Measurements from ENCODE around the gene ATRNL1. TPM values are rescaled to one million over a fixed set of nuclear protein-coding genes. Genes with fewer than 3 reads are reported as not detected.

Gene ATRNL1
- total RNA-seq, 2 donors from 2014 or later, result 4.1 to 4.5 TPM

DNA sequence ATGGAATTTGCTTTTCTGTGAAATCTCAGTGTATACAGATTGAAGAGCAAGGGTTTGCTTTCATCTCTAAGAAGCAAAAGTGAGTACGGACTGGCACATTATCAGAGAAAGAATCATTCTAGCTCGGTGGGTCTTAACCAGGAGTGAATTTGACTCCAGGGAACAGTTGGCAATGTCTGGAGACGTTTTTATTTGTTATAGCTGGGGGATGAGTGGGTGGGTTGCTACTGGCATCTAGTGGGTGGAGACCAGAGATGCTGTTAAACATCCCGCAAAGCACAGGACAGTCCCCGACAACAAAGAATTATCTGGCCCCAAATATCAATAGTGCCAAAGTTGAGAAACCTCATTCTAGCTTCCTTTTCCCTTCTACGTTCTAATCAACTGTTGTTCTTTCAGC, 43.8 kb upstream of the ATRNL1 start:
- no peaks in the 10 kb centered on the region for H3K36me3 ChIP-seq

DNA sequence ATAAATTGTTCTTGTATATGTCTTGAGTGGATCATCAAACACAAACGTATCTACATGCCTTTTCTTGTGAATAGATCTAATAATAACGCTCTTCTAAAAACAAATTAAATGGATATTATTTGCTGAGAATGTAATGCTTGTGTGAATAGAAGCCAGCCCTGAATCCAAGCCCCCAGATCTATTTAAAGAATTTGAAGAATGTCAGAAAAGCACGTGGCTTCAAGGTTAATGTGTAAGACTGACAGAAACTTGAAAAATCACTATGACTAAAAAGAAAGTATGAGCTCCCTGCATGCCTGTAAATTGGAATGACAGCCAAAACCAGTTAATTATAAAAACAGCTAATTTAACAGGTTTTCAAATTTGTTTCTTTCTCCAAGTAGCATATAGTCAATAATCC, 43.2 kb upstream of the ATRNL1 start:
- H3K4me1 ChIP-seq, result no peaks in the 10 kb centered on the region
- no peak for DNase-seq (ENCODE audit: low spot score)
- TF ChIP-seq, protein P1, sequence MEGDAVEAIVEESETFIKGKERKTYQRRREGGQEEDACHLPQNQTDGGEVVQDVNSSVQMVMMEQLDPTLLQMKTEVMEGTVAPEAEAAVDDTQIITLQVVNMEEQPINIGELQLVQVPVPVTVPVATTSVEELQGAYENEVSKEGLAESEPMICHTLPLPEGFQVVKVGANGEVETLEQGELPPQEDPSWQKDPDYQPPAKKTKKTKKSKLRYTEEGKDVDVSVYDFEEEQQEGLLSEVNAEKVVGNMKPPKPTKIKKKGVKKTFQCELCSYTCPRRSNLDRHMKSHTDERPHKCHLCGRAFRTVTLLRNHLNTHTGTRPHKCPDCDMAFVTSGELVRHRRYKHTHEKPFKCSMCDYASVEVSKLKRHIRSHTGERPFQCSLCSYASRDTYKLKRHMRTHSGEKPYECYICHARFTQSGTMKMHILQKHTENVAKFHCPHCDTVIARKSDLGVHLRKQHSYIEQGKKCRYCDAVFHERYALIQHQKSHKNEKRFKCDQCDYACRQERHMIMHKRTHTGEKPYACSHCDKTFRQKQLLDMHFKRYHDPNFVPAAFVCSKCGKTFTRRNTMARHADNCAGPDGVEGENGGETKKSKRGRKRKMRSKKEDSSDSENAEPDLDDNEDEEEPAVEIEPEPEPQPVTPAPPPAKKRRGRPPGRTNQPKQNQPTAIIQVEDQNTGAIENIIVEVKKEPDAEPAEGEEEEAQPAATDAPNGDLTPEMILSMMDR (IDR thresholded peaks at IDR 0.05), result no peak
- H3K27me3 ChIP-seq, result no peaks in the 10 kb centered on the region
- H3K9me3 ChIP-seq, result no peaks in the 10 kb centered on the region
- no peaks in the 10 kb centered on the region for H3K36me3 ChIP-seq
- H3K4me3 ChIP-seq, result no peak overlapping the region
- no peak overlapping the region for H3K27ac ChIP-seq

More for the DNA sequence above, 43.8 kb upstream of the ATRNL1 start:
- H3K9me3 ChIP-seq, result no peaks in the 10 kb centered on the region
- TF ChIP-seq, protein P1 (IDR thresholded peaks at IDR 0.05), result no peak
- no peak overlapping the region for H3K27ac ChIP-seq
- no peaks in the 10 kb centered on the region for H3K4me1 ChIP-seq
- no peak overlapping the region for H3K4me3 ChIP-seq
- DNase-seq (ENCODE audit: low spot score), result no peak
- no peaks in the 10 kb centered on the region for H3K27me3 ChIP-seq

DNA sequence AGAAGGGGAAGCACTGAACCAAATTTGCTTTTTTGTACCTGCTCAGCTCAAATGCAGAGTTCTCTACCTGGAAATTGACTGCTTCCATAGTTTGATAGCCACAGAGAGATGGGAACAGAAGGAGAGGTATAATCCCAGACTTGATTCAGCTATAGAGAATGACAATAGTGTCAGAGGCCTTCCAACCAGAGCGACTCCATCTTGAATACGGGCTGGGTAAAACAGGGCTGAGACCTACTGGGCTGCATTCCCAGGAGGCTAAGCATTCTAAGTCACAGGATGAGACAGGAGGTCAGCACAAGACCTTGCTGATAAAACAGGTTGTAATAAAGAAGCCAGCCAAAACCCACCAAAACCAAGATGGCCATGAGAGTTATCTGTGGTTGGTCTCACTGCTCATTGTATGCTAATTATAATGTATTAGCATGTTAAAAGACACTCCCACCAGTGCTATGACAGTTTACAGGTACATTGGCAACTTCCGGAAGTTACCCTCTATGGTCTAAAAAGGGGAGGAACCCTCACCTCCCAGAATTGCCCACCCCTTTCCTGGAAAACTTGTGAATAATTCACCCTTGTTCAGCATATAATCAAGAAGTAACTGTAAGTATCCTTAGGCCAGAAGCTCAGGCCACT, 42.7 kb upstream of the ATRNL1 start:
- no peaks in the 10 kb centered on the region for H3K27me3 ChIP-seq
- no peaks in the 10 kb centered on the region for H3K36me3 ChIP-seq
- H3K9me3 ChIP-seq, result no peaks in the 10 kb centered on the region
- H3K27ac ChIP-seq, result no peak overlapping the region
- TF ChIP-seq, protein P1 (IDR thresholded peaks at IDR 0.05), result no peak
- H3K4me3 ChIP-seq, result no peak overlapping the region
- no peak for DNase-seq (ENCODE audit: low spot score)
- no peaks in the 10 kb centered on the region for H3K4me1 ChIP-seq

DNA sequence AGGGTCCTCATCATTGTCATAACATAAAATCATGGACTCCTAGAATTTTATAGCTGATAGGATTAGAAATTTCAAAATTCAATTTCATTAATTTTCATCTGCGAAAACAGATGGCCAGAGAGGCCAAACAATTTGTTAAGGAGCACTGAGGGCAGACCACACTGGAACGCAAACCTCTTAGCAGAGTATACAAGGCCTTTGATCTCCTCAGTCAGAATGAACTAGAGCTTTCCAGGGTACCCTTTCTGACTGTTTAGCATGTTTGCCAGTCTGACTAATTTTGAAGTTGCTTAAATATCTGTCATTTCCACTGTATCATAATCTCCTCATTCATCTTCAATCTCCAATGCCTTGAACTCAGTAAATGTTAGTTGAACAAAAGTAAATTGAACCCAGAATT, 41.9 kb upstream of the ATRNL1 start:
- Histone ChIP-seq H3K9me3 (no peaks in the 10 kb centered on the region), H3K4me3 (no peak overlapping the region), H3K27me3 (no peaks in the 10 kb centered on the region), H3K36me3 (no peaks in the 10 kb centered on the region), H3K4me1 (no peaks in the 10 kb centered on the region), H3K27ac (no peak overlapping the region)
- no peak for DNase-seq (ENCODE audit: low spot score)
- TF ChIP-seq, protein P1 (IDR thresholded peaks at IDR 0.05), result no peak

DNA sequence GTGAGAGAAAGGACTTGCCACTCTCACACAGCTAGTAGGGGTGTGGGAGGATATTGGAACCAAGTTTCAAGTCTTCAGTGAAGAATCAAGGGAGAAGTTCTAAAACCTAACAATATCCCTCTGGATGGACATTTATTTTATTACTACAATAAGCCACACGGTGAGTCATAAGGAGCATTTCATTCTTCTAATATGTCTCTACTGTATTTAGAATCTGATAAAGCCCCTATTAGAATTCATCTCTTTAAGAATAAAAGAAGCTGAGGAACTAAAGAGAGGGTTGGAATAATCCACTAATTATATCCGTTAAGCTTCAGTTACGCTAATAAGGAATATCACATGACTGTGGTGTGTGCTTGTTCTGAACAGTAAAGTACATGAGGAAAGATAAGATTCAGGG, 40.9 kb upstream of the ATRNL1 start:
- Histone ChIP-seq H3K9me3 (no peaks in the 10 kb centered on the region), H3K4me1 (no peaks in the 10 kb centered on the region), H3K27ac (no peak overlapping the region), H3K36me3 (no peaks in the 10 kb centered on the region), H3K4me3 (no peak overlapping the region), H3K27me3 (no peaks in the 10 kb centered on the region)
- no peak for DNase-seq (ENCODE audit: low spot score)
- TF ChIP-seq, protein P1 (IDR thresholded peaks at IDR 0.05), result no peak

DNA sequence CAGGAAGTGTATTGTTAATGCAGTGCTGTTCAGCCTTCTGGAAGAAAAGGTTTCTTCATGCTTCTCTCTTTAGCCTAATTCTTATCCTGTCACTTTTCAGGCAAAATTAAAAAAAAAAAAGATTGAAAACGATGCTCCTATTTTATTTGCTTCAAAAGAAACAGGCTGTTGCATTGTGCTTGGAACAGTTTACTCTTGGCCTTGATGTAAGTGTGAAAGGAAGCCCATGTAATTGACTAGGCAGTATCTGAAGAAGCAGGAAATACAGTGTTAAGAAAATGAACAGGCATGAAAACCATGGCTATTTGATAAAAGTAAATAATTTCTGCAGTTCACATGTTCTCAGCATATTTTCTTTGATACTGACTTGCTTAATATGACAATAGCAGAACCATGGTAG, 40.4 kb upstream of the ATRNL1 start:
- no peaks in the 10 kb centered on the region for H3K4me1 ChIP-seq
- TF ChIP-seq, protein P1 (IDR thresholded peaks at IDR 0.05), result no peak
- H3K36me3 ChIP-seq, result no peaks in the 10 kb centered on the region
- no peak overlapping the region for H3K4me3 ChIP-seq
- H3K27ac ChIP-seq, result no peak overlapping the region
- H3K9me3 ChIP-seq, result no peaks in the 10 kb centered on the region
- no peaks in the 10 kb centered on the region for H3K27me3 ChIP-seq
- DNase-seq (ENCODE audit: low spot score), result no peak

All from right atrium auricular region (tissue), 2 donors.